Right cardiac atrium (tissue), 5 donors: ENCODE data around the gene FOXE1. TPM values are rescaled to one million over a fixed set of nuclear protein-coding genes. Genes with fewer than 3 reads are reported as not detected.

Experiments used
- ATAC-seq, 2 donors: fragments of 200-7000 bp; cut with Tn5 transposase; one replicate each; pipeline versions ENCODE4 v1.8.0 to v1.9.1; 2020; ENCODE audit warnings: moderate library complexity in 2 of 2, mild to moderate bottlenecking in 1 of 2
- DNase-seq, 3 donors: peaks; one replicate each; pipeline ENCODE4 v3.0.0-alpha.2; 2020
- H3K27ac ChIP-seq: one replicate; pipeline ENCODE4 v1.5.1; 2013; ENCODE audit warnings: mild to moderate bottlenecking, low read length, control low read depth, moderate library complexity
- H3K27me3 ChIP-seq: one replicate; pipeline ENCODE4 v1.6.1; 2013; ENCODE audit not compliant: control insufficient read depth, insufficient read depth
- H3K4me1 ChIP-seq: one replicate; pipeline ENCODE4 v1.6.1; 2013; ENCODE audit warnings: low read length; ENCODE audit not compliant: control insufficient read depth, insufficient read depth
- H3K4me3 ChIP-seq: one replicate; pipeline ENCODE4 v1.5.1; 2013; ENCODE audit warnings: low read length, control low read depth
- H3K9me3 ChIP-seq: one replicate; pipeline ENCODE4 v1.6.1; 2013; ENCODE audit warnings: low read length; ENCODE audit not compliant: control insufficient read depth
- WGBS: extraction: QIAGEN DNeasy Blood & Tissue Kit; methylation state at CpG from one replicate; pipeline ENCODE4 v1.1.7; 2013; 5-methylcytosine and 5-hydroxymethylcytosine counted together
- intact Hi-C, 4 donors: fragments of 100-400 bp; cut with DNase I; formaldehyde crosslinking; loops; one replicate each; pipeline versions ENCODE4 v1.11.0 to v1.14.0; 2022 to 2023
- polyA plus RNA-seq: library from polyadenylated mRNA; stranded (reverse); fragments of 200-250 nt; gene quantifications from one replicate; pipeline ENCODE4 v1.2.3, GENCODE V29; 2013
- total RNA-seq, 4 donors: library from RNA; stranded (reverse); fragmentation: NEBNext Ultra II Directional; extraction: Animal tissue kit (Norgen Biotek cat#: 25700); gene quantifications; one replicate each; pipeline ENCODE4 v1.2.1, GENCODE V29; 2021
- donor health status: healthy with polysubstance abuse.
- donor health status: DM: no; HTN: yes; CAD: no.
- donor health status: DM: no; HTN: no; CAD: no.
- donor health status: DM: no; HTN: yes; CAD: no; lungs with severe emphysema.
- donor health status: DM: yes; HTN: yes; CAD: no.

The FOXE1 gene
- total and polyA plus RNA-seq, 5 donors = not detected

- Histone ChIP-seq H3K27ac (no peak overlapping the region), H3K27me3 (peaks cover 2% of the 10 kb centered on the region), H3K4me3 (no peak overlapping the region), H3K9me3 (peaks cover 2% of the 10 kb centered on the region), H3K4me1 (no peaks in the 10 kb centered on the region)
- DNase-seq (no peak), ATAC-seq (no peak)
- intact Hi-C loops = no loop called here
- WGBS = 75% methylated on average over 3 of the region's 3 CpGs
Observed at GRCh38 chr9:97868859-97869258, 15.8 kb downstream of the FOXE1 start.

- DNase-seq (no peak), ATAC-seq (no peak)
- WGBS = 83% methylated on average over 3 of the region's 3 CpGs
- Histone ChIP-seq H3K27me3 (no peaks in the 10 kb centered on the region), H3K9me3 (no peaks in the 10 kb centered on the region), H3K27ac (no peak overlapping the region), H3K4me1 (no peaks in the 10 kb centered on the region), H3K4me3 (no peak overlapping the region)
- intact Hi-C loops = no loop called here
Observed at GRCh38 chr9:97873425-97873824, 20.4 kb downstream of the FOXE1 start.

- Histone ChIP-seq H3K4me1 (no peaks in the 10 kb centered on the region), H3K9me3 (no peaks in the 10 kb centered on the region), H3K27ac (no peak overlapping the region), H3K4me3 (no peak overlapping the region), H3K27me3 (no peaks in the 10 kb centered on the region)
- 83% methylated on average over 6 of the region's 6 CpGs for WGBS
- DNase-seq (no peak), ATAC-seq (no peak)
- intact Hi-C loops = no loop called here
Observed at GRCh38 chr9:97873882-97874281, 20.9 kb downstream of the FOXE1 start.

- DNase-seq = no peak
- no peak overlapping the region for H3K4me3 ChIP-seq
- WGBS = 72% methylated on average over 6 of the region's 6 CpGs
- intact Hi-C loops = no loop called here
- no peaks in the 10 kb centered on the region for H3K9me3 ChIP-seq
- no peak overlapping the region for H3K27ac ChIP-seq
- ATAC-seq = no peak
- H3K4me1 ChIP-seq = no peaks in the 10 kb centered on the region
- no peaks in the 10 kb centered on the region for H3K27me3 ChIP-seq
Observed at GRCh38 chr9:97874624-97875023, 21.6 kb downstream of the FOXE1 start.

GRCh38 chr9:97875111-97875510 lies 22.1 kb downstream of the FOXE1 start:
- no peak overlapping the region for H3K27ac ChIP-seq
- no peaks in the 10 kb centered on the region for H3K27me3 ChIP-seq
- H3K4me1 ChIP-seq = no peaks in the 10 kb centered on the region
- H3K4me3 ChIP-seq = no peak overlapping the region
- intact Hi-C loops = no loop called here
- DNase-seq (no peak), ATAC-seq (no peak)
- no peaks in the 10 kb centered on the region for H3K9me3 ChIP-seq
- 89% methylated on average over 5 of the region's 5 CpGs for WGBS

- H3K4me1 ChIP-seq = peaks cover 2% of the 10 kb centered on the region
- H3K27ac ChIP-seq = no peak overlapping the region
- intact Hi-C loops = no loop called here
- H3K9me3 ChIP-seq = no peaks in the 10 kb centered on the region
- H3K27me3 ChIP-seq = no peaks in the 10 kb centered on the region
- DNase-seq (no peak), ATAC-seq (no peak)
- 95% methylated on average over 3 of the region's 3 CpGs for WGBS
- no peak overlapping the region for H3K4me3 ChIP-seq
Observed at GRCh38 chr9:97876061-97876460, 23.0 kb downstream of the FOXE1 start.

- Histone ChIP-seq H3K27me3 (no peaks in the 10 kb centered on the region), H3K4me3 (no peak overlapping the region), H3K27ac (no peak overlapping the region), H3K9me3 (no peaks in the 10 kb centered on the region), H3K4me1 (peaks cover 2% of the 10 kb centered on the region)
- intact Hi-C loops = no loop called here
- WGBS = 54% methylated on average over 4 of the region's 4 CpGs
- DNase-seq (peak in 1 of 3 donors; percentile 36), ATAC-seq (peak in 1 of 2 donors; percentile 40)
Observed at GRCh38 chr9:97880336-97880735, 27.3 kb downstream of the FOXE1 start.

GRCh38 chr9:97889941-97890887 lies 37.2 kb downstream of the FOXE1 start:
- intact Hi-C loops = loop anchor here in 1 of 4 donors (10.0 kb wide), 1 partner anchor 175 kb away; no protein-coding TSS in a partner anchor
- Histone ChIP-seq H3K9me3 (peaks cover 2% of the 10 kb centered on the region), H3K27ac (no peak overlapping the region), H3K27me3 (no peaks in the 10 kb centered on the region), H3K4me1 (no peaks in the 10 kb centered on the region), H3K4me3 (no peak overlapping the region)
- DNase-seq (no peak), ATAC-seq (no peak)
- WGBS = 43% methylated on average over 9 of the region's 9 CpGs

GRCh38 chr9:97891736-97892135 lies 38.7 kb downstream of the FOXE1 start:
- no peak overlapping the region for H3K27ac ChIP-seq
- intact Hi-C loops = loop anchor here in 1 of 4 donors (10.0 kb wide), 1 partner anchor 177 kb away; no protein-coding TSS in a partner anchor
- 74% methylated on average over 5 of the region's 5 CpGs for WGBS
- no peaks in the 10 kb centered on the region for H3K27me3 ChIP-seq
- no peak for DNase-seq
- no peaks in the 10 kb centered on the region for H3K4me1 ChIP-seq
- H3K9me3 ChIP-seq = peaks cover 2% of the 10 kb centered on the region
- H3K4me3 ChIP-seq = no peak overlapping the region
- ATAC-seq = no peak

GRCh38 chr9:97892421-97892820 lies 39.4 kb downstream of the FOXE1 start:
- DNase-seq = no peak
- Histone ChIP-seq H3K4me1 (no peaks in the 10 kb centered on the region), H3K27ac (no peak overlapping the region), H3K27me3 (no peaks in the 10 kb centered on the region), H3K9me3 (peaks cover 2% of the 10 kb centered on the region), H3K4me3 (no peak overlapping the region)
- intact Hi-C loops = loop anchor here in 1 of 4 donors (10.0 kb wide), 1 partner anchor 178 kb away; no protein-coding TSS in a partner anchor
- no peak for ATAC-seq
- 85% methylated on average over 2 of the region's 2 CpGs for WGBS

- 89% methylated on average over 1 of the region's 1 CpG for WGBS
- intact Hi-C loops = loop anchor here in 1 of 4 donors (10.0 kb wide), 1 partner anchor 180 kb away; no protein-coding TSS in a partner anchor
- ATAC-seq (no peak), DNase-seq (no peak)
- Histone ChIP-seq H3K27me3 (no peaks in the 10 kb centered on the region), H3K27ac (no peak overlapping the region), H3K4me1 (no peaks in the 10 kb centered on the region), H3K9me3 (peaks cover 2% of the 10 kb centered on the region), H3K4me3 (no peak overlapping the region)
Observed at GRCh38 chr9:97895211-97895610, 42.2 kb downstream of the FOXE1 start.
